ENCODE measurements around the gene PICK1. TPM values are rescaled to one million over a fixed set of nuclear protein-coding genes. Genes with fewer than 3 reads are reported as not detected.

Gene PICK1
- total RNA-seq, 1 experiment from 2014 or later: 45.5 TPM

DNA sequence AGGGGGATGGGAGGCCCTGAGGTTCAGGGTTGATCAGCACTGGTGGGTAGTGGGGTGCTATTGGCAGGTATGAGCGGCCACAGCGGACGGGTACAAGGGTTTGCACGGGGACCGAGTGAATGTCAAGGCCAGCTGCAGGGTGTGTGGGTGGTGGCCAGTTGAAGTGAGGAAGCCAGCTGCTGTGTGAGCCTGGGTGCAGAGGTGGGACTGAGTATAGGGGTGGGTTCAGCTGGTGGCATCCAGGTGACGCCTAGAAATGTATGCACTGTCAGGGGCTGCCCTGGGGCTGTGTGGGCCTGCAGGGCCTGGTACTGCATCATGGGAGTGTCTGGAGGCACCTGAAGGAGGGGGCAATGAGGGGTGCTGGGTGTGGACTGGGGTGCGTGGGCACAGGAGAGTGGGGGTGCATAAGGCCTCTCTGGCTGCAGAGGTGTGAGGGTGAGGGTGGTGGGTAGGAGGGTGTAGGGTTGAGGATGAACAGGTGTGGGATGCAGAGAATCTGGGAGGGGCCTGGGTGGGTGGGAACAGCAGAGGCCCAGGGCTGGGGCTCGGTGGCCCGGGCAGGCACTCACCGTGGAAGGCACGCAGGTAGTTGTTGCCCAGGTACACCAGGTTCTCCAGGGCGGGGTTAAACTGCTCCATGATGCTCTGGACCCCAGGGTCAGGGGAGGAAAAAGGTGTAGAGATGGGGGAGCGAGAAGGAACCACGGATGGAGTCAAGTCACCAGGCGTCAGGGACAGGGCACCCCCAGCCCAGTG is 51.5 kb downstream of the PICK1 start:
- H3K4me2 ChIP-seq (ENCODE audit: low read length): no peak overlapping the region

DNA sequence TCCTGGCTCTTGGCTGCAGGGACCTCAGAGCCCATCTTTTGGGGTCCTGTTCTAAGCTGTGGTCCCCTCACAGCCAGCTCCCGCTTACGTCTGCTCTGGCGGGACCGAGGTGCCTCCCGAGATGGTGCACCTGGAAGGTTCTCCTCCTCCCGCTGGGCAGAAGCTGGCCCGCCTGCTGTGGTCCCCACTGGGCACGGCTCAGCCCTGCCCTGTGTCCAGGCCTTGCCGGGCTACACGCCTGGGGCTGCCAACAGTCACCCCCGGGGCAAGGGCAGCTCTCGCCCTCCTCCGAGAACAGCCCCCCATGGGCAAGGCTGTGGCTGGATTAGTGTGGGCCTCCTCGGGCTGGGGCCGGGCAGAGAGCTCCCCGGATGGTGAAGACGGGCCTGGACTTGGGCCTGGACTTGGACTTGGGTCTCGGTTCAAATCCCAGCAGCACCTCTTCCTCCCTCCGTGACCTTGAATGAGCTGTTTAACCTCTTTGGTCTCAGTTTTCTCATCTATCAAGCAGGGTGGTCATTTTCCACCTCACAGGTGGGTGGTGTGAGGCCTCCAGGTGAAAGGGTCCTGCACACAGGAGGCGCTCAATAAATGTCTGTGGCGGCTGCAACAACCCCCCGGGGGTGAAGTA is 52.3 kb downstream of the PICK1 start:
- no peaks in the 10 kb centered on the region for H3K36me3 ChIP-seq (ENCODE audit: low read depth, low read length)
- no peak overlapping the region for H3K27ac ChIP-seq (ENCODE audit: low read length)
- no peak for TF ChIP-seq EZH2phosphoT487 (IDR thresholded peaks at IDR 0.05; ENCODE audit: borderline replicate concordance, low read length)
- no peak for TF ChIP-seq EZH2 (IDR thresholded peaks at IDR 0.05; ENCODE audit: low read length, unreplicated experiment)
- TF ChIP-seq, protein P1, sequence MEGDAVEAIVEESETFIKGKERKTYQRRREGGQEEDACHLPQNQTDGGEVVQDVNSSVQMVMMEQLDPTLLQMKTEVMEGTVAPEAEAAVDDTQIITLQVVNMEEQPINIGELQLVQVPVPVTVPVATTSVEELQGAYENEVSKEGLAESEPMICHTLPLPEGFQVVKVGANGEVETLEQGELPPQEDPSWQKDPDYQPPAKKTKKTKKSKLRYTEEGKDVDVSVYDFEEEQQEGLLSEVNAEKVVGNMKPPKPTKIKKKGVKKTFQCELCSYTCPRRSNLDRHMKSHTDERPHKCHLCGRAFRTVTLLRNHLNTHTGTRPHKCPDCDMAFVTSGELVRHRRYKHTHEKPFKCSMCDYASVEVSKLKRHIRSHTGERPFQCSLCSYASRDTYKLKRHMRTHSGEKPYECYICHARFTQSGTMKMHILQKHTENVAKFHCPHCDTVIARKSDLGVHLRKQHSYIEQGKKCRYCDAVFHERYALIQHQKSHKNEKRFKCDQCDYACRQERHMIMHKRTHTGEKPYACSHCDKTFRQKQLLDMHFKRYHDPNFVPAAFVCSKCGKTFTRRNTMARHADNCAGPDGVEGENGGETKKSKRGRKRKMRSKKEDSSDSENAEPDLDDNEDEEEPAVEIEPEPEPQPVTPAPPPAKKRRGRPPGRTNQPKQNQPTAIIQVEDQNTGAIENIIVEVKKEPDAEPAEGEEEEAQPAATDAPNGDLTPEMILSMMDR (conservative IDR thresholded peaks at IDR 0.05; ENCODE audit: low read depth, low read length): no peak
- intact Hi-C loops (cut with micrococcal nuclease): loop anchor here (10.0 kb wide), 1 partner anchor 105 kb away; no protein-coding TSS in a partner anchor
- no TSS peak for BruUV-seq (replicated peaks)
- H3K4me3 ChIP-seq (ENCODE audit: low read length): no peak overlapping the region
- H3K9ac ChIP-seq (ENCODE audit: low read length): no peak overlapping the region
- H3K27me3 ChIP-seq (ENCODE audit: low read length): no peaks in the 10 kb centered on the region
- ChIA-PET POLR2A (ENCODE audit: unreplicated experiment) (no interaction called here), CTCF (no interaction called here)
- no peaks in the 10 kb centered on the region for H3F3A ChIP-seq (ENCODE audit: low read length, unreplicated experiment)
- no peaks in the 10 kb centered on the region for H4K20me1 ChIP-seq (ENCODE audit: low read length)
- H2AFZ ChIP-seq (ENCODE audit: low read length): no peak overlapping the region
- H3K9me3 ChIP-seq (ENCODE audit: low read length): no peaks in the 10 kb centered on the region
- ATAC-seq (no peak), DNase-seq (no peak)
- H3K4me2 ChIP-seq (ENCODE audit: low read length): no peak overlapping the region
- H3K79me2 ChIP-seq (ENCODE audit: low read length): no peaks in the 10 kb centered on the region
- H3K4me1 ChIP-seq (ENCODE audit: insufficient read depth, low read length): no peaks in the 10 kb centered on the region
- H3K9me2 ChIP-seq (replicated peaks; ENCODE audit: low read length): no peaks in the 10 kb centered on the region

More for the DNA sequence above, 51.5 kb downstream of the PICK1 start:
- Histone ChIP-seq H3F3A (ENCODE audit: low read length, unreplicated experiment) (no peaks in the 10 kb centered on the region), H4K20me1 (ENCODE audit: low read length) (no peaks in the 10 kb centered on the region), H2AFZ (ENCODE audit: low read length) (no peak overlapping the region), H3K79me2 (ENCODE audit: low read length) (no peaks in the 10 kb centered on the region), H3K9me2 (replicated peaks; ENCODE audit: low read length) (no peaks in the 10 kb centered on the region), H3K27me3 (ENCODE audit: low read length) (no peaks in the 10 kb centered on the region), H3K4me3 (ENCODE audit: low read length) (no peak overlapping the region), H3K27ac (ENCODE audit: low read length) (no peak overlapping the region), H3K9me3 (ENCODE audit: low read length) (no peaks in the 10 kb centered on the region), H3K36me3 (ENCODE audit: low read depth, low read length) (no peaks in the 10 kb centered on the region), H3K9ac (ENCODE audit: low read length) (no peak overlapping the region), H3K4me1 (ENCODE audit: insufficient read depth, low read length) (no peaks in the 10 kb centered on the region)
- DNase-seq (no peak), ATAC-seq (no peak)
- intact Hi-C loops (cut with micrococcal nuclease): no loop called here
- CTCF ChIA-PET: no interaction called here
- TF ChIP-seq, protein P1 (conservative IDR thresholded peaks at IDR 0.05; ENCODE audit: low read depth, low read length): no peak
- TF ChIP-seq EZH2phosphoT487 (IDR thresholded peaks at IDR 0.05; ENCODE audit: borderline replicate concordance, low read length) (no peak), EZH2 (IDR thresholded peaks at IDR 0.05; ENCODE audit: low read length, unreplicated experiment) (no peak)
- POLR2A ChIA-PET (ENCODE audit: unreplicated experiment): no interaction called here
- BruUV-seq (replicated peaks): no TSS peak

Measured in PC-3 (cell line).